ENCODE measurements around the gene TOP3A.
A peak's percentile ranks its signal among the peaks of the same experiment; 100 is the strongest.

The TOP3A gene

GRCh38 chr17:18323007-18323406, 8.2 kb upstream of the TOP3A start:
- H3K4me2 ChIP-seq (ENCODE audit: low read length), result no peak overlapping the region
- no peak overlapping the region for H3K4me3 ChIP-seq (ENCODE audit: low read length)
- no peaks in the 10 kb centered on the region for H3K9me3 ChIP-seq (ENCODE audit: control insufficient read depth, insufficient read depth, low read length)
- H4K20me1 ChIP-seq (ENCODE audit: control insufficient read depth, insufficient read depth, low read depth, low read length), result no peaks in the 10 kb centered on the region
- no peaks in the 10 kb centered on the region for H3K27me3 ChIP-seq (ENCODE audit: control insufficient read depth, low read length)
- no peaks in the 10 kb centered on the region for H3F3A ChIP-seq (ENCODE audit: control insufficient read depth, insufficient read depth)
- peaks cover 40% of the 10 kb centered on the region for H3K79me2 ChIP-seq (ENCODE audit: control insufficient read depth, low read length)
- peaks cover 67% of the 10 kb centered on the region for H3K36me3 ChIP-seq (ENCODE audit: control insufficient read depth, low read length)
- H3K4me1 ChIP-seq (ENCODE audit: control insufficient read depth, low read length), result peaks cover 9% of the 10 kb centered on the region
- no peak overlapping the region for H3K27ac ChIP-seq (ENCODE audit: low read depth, low read length)
- H3K9me2 ChIP-seq (replicated peaks; ENCODE audit: control insufficient read depth, low read length), result no peaks in the 10 kb centered on the region
- TF ChIP-seq EZH2phosphoT487 (IDR thresholded peaks at IDR 0.05; ENCODE audit: borderline replicate concordance, low read length) (no peak), CTCF (IDR thresholded peaks at IDR 0.05; ENCODE audit: low read depth, low read length, poor library complexity, severe bottlenecking) (peak; percentile 31)

- no peaks in the 10 kb centered on the region for H3K27me3 ChIP-seq (ENCODE audit: control insufficient read depth, low read length)
- H3K4me2 ChIP-seq (ENCODE audit: low read length), result no peak overlapping the region
- H3F3A ChIP-seq (ENCODE audit: control insufficient read depth, insufficient read depth), result no peaks in the 10 kb centered on the region
- peaks cover 14% of the 10 kb centered on the region for H3K4me1 ChIP-seq (ENCODE audit: control insufficient read depth, low read length)
- H3K36me3 ChIP-seq (ENCODE audit: control insufficient read depth, low read length), result peaks cover 70% of the 10 kb centered on the region
- H3K27ac ChIP-seq (ENCODE audit: low read depth, low read length), result no peak overlapping the region
- 0 out of 2 replicates have a peak, but pooled peaks cover 4% of the 10 kb centered on the region for H4K20me1 ChIP-seq (ENCODE audit: control insufficient read depth, insufficient read depth, low read depth, low read length)
- H3K9me2 ChIP-seq (replicated peaks; ENCODE audit: control insufficient read depth, low read length), result no peaks in the 10 kb centered on the region
- peaks cover 45% of the 10 kb centered on the region for H3K79me2 ChIP-seq (ENCODE audit: control insufficient read depth, low read length)
- no peaks in the 10 kb centered on the region for H3K9me3 ChIP-seq (ENCODE audit: control insufficient read depth, insufficient read depth, low read length)
- H3K4me3 ChIP-seq (ENCODE audit: low read length), result no peak overlapping the region
- TF ChIP-seq EZH2phosphoT487 (IDR thresholded peaks at IDR 0.05; ENCODE audit: borderline replicate concordance, low read length), result no peak
- TF ChIP-seq CTCF (IDR thresholded peaks at IDR 0.05; ENCODE audit: low read depth, low read length, poor library complexity, severe bottlenecking), result no peak
These were observed 7.7 kb upstream of the TOP3A start for GRCh38 chr17:18322522-18322921.

- Histone ChIP-seq H3K79me2 (ENCODE audit: control insufficient read depth, low read length) (peaks cover 57% of the 10 kb centered on the region), H3K36me3 (ENCODE audit: control insufficient read depth, low read length) (peaks cover 70% of the 10 kb centered on the region), H3K9me3 (ENCODE audit: control insufficient read depth, insufficient read depth, low read length) (no peaks in the 10 kb centered on the region), H3K4me1 (ENCODE audit: control insufficient read depth, low read length) (peaks cover 26% of the 10 kb centered on the region), H3K27me3 (ENCODE audit: control insufficient read depth, low read length) (no peaks in the 10 kb centered on the region), H3K4me2 (ENCODE audit: low read length) (no peak overlapping the region), H3K4me3 (ENCODE audit: low read length) (no peak overlapping the region), H3K27ac (ENCODE audit: low read depth, low read length) (no peak overlapping the region), H4K20me1 (ENCODE audit: control insufficient read depth, insufficient read depth, low read depth, low read length) (0 out of 2 replicates have a peak, but pooled peaks cover 4% of the 10 kb centered on the region), H3K9me2 (replicated peaks; ENCODE audit: control insufficient read depth, low read length) (no peaks in the 10 kb centered on the region), H3F3A (ENCODE audit: control insufficient read depth, insufficient read depth) (no peaks in the 10 kb centered on the region)
- TF ChIP-seq EZH2phosphoT487 (IDR thresholded peaks at IDR 0.05; ENCODE audit: borderline replicate concordance, low read length) (no peak), CTCF (IDR thresholded peaks at IDR 0.05; ENCODE audit: low read depth, low read length, poor library complexity, severe bottlenecking) (peak; percentile 55)
These were observed 6.5 kb upstream of the TOP3A start for GRCh38 chr17:18321309-18321708.
